COLO668 (cell line): Measurements from ENCODE around the gene RNF4.
A peak's percentile ranks its signal among the peaks of the same experiment; 100 is the strongest.

ENCODE experiments used
- DNase-seq: peaks from one replicate; lab custom pipeline; 2025; ENCODE audit not compliant: unreplicated experiment; lab: John Stamatoyannopoulos, UW

Gene RNF4

GRCh38 chr4:2437475-2438215 lies 31.3 kb upstream of the RNF4 start:
- no peak for DNase-seq

GRCh38 chr4:2438822-2439718 lies 29.8 kb upstream of the RNF4 start:
- no peak for DNase-seq

DNA sequence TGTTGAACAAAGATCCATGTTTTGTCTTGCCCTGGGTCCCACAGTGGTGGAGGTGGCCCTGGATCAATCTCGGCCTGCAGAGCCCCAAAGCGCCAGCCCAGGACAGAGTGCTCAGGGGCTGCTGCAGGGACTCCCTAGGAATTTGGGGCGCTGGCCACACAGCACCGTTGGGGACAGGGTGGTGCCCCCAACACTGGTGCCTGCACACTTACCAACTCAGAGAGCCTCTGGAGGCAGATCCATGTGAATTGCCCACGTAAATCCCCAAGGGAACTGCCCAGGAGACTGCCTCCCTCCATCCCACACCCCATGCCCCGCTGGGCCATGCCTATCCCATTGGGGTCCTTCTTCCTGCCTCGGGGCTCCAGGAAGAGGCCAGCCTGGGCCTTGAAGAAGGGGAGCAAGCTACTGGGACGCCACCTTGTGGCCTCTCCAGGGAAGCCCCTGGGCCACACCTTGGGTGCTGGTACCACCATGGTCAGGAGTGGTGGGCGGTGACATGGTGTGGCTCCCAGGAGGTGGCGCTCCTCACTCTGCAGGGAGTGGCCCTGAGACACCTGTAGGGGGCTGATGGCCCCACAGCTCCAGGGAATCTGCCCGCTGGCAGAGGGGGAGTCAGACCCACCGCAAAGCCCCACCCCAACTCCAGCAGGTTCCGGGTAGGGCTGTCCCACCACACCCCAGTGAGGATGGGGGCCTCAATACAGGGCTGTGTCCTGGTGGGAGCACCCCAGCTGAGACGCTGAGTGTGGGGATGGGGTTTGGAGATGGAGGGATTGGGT lies 27.3 kb upstream of the RNF4 start:
- DNase-seq: peak; percentile 74

- no peak for DNase-seq
Observed at GRCh38 chr4:2442175-2442993, 26.5 kb upstream of the RNF4 start.

GRCh38 chr4:2443061-2443730 lies 25.7 kb upstream of the RNF4 start:
- DNase-seq: no peak

DNA sequence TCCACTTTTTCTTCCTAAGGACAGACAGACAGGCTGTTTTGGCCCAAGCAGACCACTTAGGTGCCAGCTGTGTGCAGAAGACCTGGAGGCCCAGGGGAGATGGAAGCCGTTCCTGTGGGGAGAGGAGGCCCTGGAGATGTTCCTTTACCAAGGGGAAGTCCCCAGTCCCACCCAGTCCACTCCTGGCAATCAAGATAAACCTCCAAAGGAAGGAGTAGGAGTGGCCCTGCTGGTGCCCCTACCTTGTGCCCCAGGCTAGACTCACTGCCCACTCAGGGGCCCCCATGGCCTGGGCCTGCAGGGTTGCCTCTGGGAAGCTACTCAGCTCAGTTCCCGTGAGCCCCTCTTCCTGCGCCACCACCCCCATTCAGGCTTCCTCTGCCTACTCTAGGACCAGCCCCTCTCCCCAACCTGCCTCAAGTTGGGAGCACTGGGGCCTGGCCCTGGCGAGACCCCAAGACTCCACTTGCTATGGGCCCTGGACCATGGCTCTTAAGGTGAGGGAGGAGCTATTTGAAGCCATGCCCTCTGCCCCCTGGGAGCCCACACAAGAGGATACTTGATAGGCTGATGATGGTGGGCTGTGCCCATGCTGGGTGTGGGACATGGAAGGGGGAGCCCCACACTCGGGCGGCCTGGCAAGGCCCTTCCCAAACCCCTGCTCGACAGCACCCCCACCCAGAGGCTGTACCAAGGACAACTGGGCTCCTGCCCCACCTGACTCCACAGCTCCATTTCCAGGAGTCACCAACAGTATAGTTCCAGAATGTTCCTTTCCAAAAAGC lies 24.8 kb upstream of the RNF4 start:
- DNase-seq: no peak

GRCh38 chr4:2445130-2445529 lies 23.8 kb upstream of the RNF4 start:
- no peak for DNase-seq

DNA sequence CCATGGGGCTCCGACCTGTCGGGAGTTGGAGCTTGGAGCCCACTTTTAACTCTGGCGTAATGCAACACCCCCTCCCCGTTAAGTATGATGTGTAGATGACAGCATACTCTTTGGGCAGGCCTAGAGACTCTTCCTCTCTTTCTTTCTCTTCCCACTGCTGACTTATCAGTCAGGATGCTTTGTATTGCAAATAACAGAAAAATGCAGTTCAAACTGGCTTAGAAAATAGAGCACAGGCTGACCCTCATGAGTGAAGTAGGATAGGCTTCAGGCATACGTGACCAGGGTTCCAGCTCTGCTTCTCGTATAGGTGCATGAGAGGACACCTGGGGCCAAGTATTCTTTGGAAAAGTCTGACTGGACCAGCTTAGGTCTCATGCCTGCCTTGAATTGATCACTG lies 23.3 kb upstream of the RNF4 start:
- DNase-seq: no peak

DNA sequence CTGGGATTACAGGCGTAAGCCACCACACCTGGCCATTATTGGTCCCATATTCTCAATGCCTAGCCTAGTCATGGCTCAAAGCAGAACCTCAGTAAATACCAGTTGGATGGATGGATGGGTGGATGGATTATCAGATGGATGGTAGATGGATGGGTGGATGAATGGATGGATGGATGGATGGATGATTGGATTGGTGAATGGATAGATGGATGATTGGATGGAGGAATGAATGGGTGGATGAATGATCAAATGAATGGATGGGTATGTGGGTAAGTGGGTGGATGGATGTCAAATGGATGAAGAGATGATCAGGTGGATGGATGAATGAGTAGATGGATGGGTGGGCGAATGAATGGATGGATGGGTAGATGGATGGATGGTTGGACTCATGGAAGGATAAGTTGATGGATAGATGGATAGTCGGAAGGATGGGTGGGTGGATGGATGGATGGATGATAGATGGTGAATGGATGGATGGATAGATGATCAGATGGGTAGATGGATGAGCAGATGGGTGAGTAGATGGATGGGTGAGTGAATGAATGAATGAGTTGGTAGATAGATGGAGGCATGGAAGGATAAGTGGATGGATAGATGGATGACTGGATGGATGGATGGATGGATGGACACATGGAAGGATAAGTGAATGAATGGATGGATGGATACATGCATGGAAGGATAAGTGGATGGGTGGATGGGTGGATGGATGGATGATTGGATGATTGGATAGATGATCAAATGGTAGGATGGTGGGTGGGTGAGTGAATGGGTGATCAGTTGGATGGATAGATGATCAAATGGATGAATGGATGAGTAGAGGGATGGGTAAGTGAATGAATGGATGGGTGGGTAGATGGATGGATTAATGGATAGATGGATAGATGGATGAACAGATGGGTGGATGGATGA lies 22.0 kb upstream of the RNF4 start:
- no peak for DNase-seq

- DNase-seq: no peak
Observed at GRCh38 chr4:2448589-2448988, 20.3 kb upstream of the RNF4 start.

GRCh38 chr4:2449051-2449450 lies 19.9 kb upstream of the RNF4 start:
- DNase-seq: no peak

GRCh38 chr4:2449511-2450392 lies 19.2 kb upstream of the RNF4 start:
- no peak for DNase-seq

GRCh38 chr4:2450394-2451035 lies 18.4 kb upstream of the RNF4 start:
- DNase-seq: no peak

GRCh38 chr4:2451036-2451520 lies 17.8 kb upstream of the RNF4 start:
- no peak for DNase-seq

- DNase-seq: no peak
Observed at GRCh38 chr4:2451821-2452785, 16.8 kb upstream of the RNF4 start.
